Mesenchymal stem cell (in vitro differentiated cells and primary cell): ENCODE results near the gene MBNL3.
A peak's percentile ranks its signal among the peaks of the same experiment; 100 is the strongest.

ENCODE experiments used
- DNase-seq: peaks from one replicate; pipeline ENCODE4 v3.0.0-alpha.2; 2013
- H2AFZ ChIP-seq: one replicate; pipeline ENCODE4 v1.6.1; 2013; ENCODE audit warnings: low read depth, mild to moderate bottlenecking, control low read depth, inconsistent platforms, low read length, moderate library complexity
- H2AK5ac ChIP-seq: 2 replicates; pipeline ENCODE4 v1.6.1; 2013; ENCODE audit warnings: low read length, moderate library complexity, mild to moderate bottlenecking, inconsistent platforms; ENCODE audit not compliant: severe bottlenecking
- H2BK120ac ChIP-seq: one replicate; pipeline ENCODE4 v1.6.1; 2013; ENCODE audit warnings: low read depth, mild to moderate bottlenecking, inconsistent platforms, low read length, moderate library complexity
- H2BK12ac ChIP-seq, 2 experiments: one replicate each; pipeline ENCODE4 v1.6.1; 2013; ENCODE audit warnings: inconsistent platforms in 2 of 2, low read length in 2 of 2, mild to moderate bottlenecking in 2 of 2, moderate library complexity in 2 of 2, control low read depth in 1 of 2
- H2BK15ac ChIP-seq: one replicate; pipeline ENCODE4 v1.6.1; 2013; ENCODE audit warnings: mild to moderate bottlenecking, low read depth, inconsistent platforms; ENCODE audit not compliant: poor library complexity, severe bottlenecking
- H2BK5ac ChIP-seq: 2 replicates; pipeline ENCODE4 v1.6.1; 2013; ENCODE audit warnings: low read depth, mild to moderate bottlenecking, low read length, control low read depth, inconsistent platforms; ENCODE audit not compliant: poor library complexity, severe bottlenecking
- H3K14ac ChIP-seq, 2 experiments: one replicate each; pipeline ENCODE4 v1.6.1; 2013; ENCODE audit warnings: inconsistent platforms in 2 of 2, low read length in 2 of 2, control low read depth in 1 of 2, mild to moderate bottlenecking in 1 of 2, moderate library complexity in 1 of 2
- H3K18ac ChIP-seq, 2 experiments: one replicate each; pipeline ENCODE4 v1.6.1; 2013; ENCODE audit warnings: inconsistent platforms in 2 of 2, low read length in 2 of 2, control low read depth in 1 of 2, low read depth in 1 of 2, mild to moderate bottlenecking in 1 of 2
- H3K23ac ChIP-seq, 2 experiments: one replicate each; pipeline ENCODE4 v1.6.1; 2013; ENCODE audit warnings: inconsistent platforms in 2 of 2, low read length in 2 of 2, mild to moderate bottlenecking in 2 of 2, moderate library complexity in 2 of 2, control low read depth in 1 of 2
- H3K27ac ChIP-seq: 2 replicates; pipeline ENCODE4 v1.5.1; 2013; ENCODE audit warnings: mild to moderate bottlenecking, moderate library complexity, low read length, control low read depth, inconsistent platforms; ENCODE audit not compliant: poor library complexity, severe bottlenecking
- H3K27me3 ChIP-seq, 2 experiments: 2 replicates each; pipeline versions ENCODE4 v1.6.1 to v1.7.0; 2013; ENCODE audit warnings: low read length in 2 of 2, mild to moderate bottlenecking in 2 of 2, moderate library complexity in 2 of 2, control low read depth in 1 of 2, inconsistent platforms in 1 of 2; ENCODE audit not compliant: control insufficient read depth in 1 of 2, insufficient read depth in 1 of 2
- H3K36me3 ChIP-seq, 2 experiments: 2 replicates each; pipeline versions ENCODE4 v1.6.1 to v1.7.0; 2013; ENCODE audit warnings: low read length in 2 of 2, control low read depth in 1 of 2, inconsistent platforms in 1 of 2, low read depth in 1 of 2, mild to moderate bottlenecking in 1 of 2; ENCODE audit not compliant: insufficient read depth in 2 of 2, control insufficient read depth in 1 of 2
- H3K4ac ChIP-seq, 2 experiments: one replicate each; pipeline ENCODE4 v1.6.1; 2013; ENCODE audit warnings: inconsistent platforms in 2 of 2, low read length in 2 of 2, mild to moderate bottlenecking in 2 of 2, moderate library complexity in 2 of 2, control low read depth in 1 of 2, low read depth in 1 of 2
- H3K4me1 ChIP-seq: 2 replicates; pipeline ENCODE4 v1.6.1; 2013; ENCODE audit warnings: low read depth, low read length, control low read depth; ENCODE audit not compliant: control insufficient read depth, insufficient read depth
- H3K4me2 ChIP-seq: 2 replicates; pipeline ENCODE4 v1.6.1; 2013; ENCODE audit warnings: low read length, mild to moderate bottlenecking, inconsistent platforms; ENCODE audit not compliant: poor library complexity, severe bottlenecking
- H3K4me3 ChIP-seq, 2 experiments: 2 replicates each; pipeline versions ENCODE4 v1.5.1 to v1.7.0; 2013; ENCODE audit warnings: low read length in 2 of 2, mild to moderate bottlenecking in 2 of 2, control low read depth in 1 of 2, low read depth in 1 of 2; ENCODE audit not compliant: insufficient read depth in 1 of 2
- H3K79me1 ChIP-seq: replicated peaks from 2 replicates; pipeline ENCODE4 v1.6.1; 2013; ENCODE audit warnings: mild to moderate bottlenecking, control low read depth, low read length, inconsistent platforms; ENCODE audit not compliant: poor library complexity, severe bottlenecking
- H3K9ac ChIP-seq: 2 replicates; pipeline ENCODE4 v1.7.0; 2013; ENCODE audit warnings: mild to moderate bottlenecking, low read length, moderate library complexity
- H3K9me3 ChIP-seq: 2 replicates; pipeline ENCODE4 v1.7.0; 2013; ENCODE audit warnings: mild to moderate bottlenecking, low read length; ENCODE audit not compliant: control insufficient read depth
- H4K8ac ChIP-seq: one replicate; pipeline ENCODE4 v1.6.1; 2013; ENCODE audit warnings: inconsistent platforms, mild to moderate bottlenecking, low read length, moderate library complexity
- H4K91ac ChIP-seq: one replicate; pipeline ENCODE4 v1.6.1; 2013; ENCODE audit warnings: mild to moderate bottlenecking, low read length, inconsistent platforms
- WGBS: methylation state at CpG from one replicate; pipeline ENCODE4 v1.1.7; 2013; ENCODE audit warnings: mixed read lengths; 5-methylcytosine and 5-hydroxymethylcytosine counted together

The MBNL3 gene

DNA sequence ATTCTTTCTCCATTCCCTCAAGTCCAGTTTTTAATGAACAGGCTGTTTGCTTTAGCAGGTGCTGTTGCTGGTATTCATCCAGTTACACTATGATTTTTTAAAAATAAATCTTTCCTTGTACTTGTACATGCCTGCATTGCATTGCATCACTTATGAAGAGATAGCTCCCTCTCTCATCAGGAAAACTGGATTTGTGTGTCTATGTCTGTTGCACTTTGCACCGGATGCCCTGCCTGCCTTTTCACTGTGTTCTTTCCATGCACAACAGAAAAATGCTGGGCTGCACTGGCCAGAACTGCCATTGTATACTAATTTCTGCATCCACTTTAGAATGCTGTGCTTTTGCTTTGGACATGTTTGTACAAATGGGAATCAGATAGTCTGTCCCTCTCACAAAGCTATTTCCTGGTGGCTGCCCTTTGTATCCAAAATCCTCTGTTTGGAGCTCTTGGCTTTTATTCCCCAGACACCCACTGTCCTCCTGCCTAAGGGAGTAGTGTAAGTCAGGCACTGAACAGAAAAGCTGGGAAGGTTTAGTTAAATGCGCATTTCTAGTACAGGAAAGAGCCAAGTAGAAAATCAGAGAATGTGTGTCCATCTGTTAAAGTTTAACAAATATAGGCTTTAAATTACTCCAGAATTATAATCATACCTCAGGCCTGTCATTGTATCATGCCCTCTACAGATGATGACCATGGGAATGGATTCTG is 119.1 kb downstream of the MBNL3 start:
- Histone ChIP-seq H3K4me3 (no peak overlapping the region), H3K14ac (no peak overlapping the region), H3K4ac (no peak overlapping the region), H3K23ac (no peak overlapping the region), H3K4me2 (no peak overlapping the region), H2AK5ac (no peak overlapping the region), H3K36me3 (no peaks in the 10 kb centered on the region), H2AFZ (no peak overlapping the region), H2BK12ac (no peak overlapping the region), H3K27me3 (peaks cover 0 to 9% of the 10 kb centered on the region in 2 experiments), H4K91ac (no peak overlapping the region), H4K8ac (no peak overlapping the region), H3K27ac (no peak overlapping the region), H2BK5ac (no peak overlapping the region), H3K9ac (no peak overlapping the region), H3K9me3 (no peaks in the 10 kb centered on the region), H2BK120ac (no peak overlapping the region), H2BK15ac (no peak overlapping the region), H3K79me1 (no peaks in the 10 kb centered on the region), H3K4me1 (no peaks in the 10 kb centered on the region), H3K18ac (no peak overlapping the region)
- WGBS = 83% methylated on average over 1 of the region's 2 CpGs
- no peak for DNase-seq

DNA sequence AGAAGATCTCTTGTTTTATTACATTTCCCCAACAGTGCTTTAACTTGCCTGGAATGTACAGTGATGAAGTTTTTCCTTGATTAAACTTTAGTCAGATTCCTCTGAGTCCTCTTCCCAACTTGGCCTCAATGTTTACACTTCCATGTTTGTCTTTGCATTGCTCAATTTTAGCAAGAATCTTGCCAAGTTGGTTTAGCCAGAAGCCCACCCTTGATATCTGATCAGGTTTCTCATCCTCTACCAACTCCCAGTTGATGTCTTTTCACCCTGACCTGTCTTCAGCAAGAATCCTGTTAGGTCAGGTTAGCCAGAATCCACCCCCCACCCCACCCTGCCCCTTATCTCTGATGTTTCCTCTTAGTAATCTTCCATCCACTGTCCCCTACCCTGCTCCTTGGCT is 120.9 kb downstream of the MBNL3 start:
- Histone ChIP-seq H3K27ac (no peak overlapping the region), H3K36me3 (no peaks in the 10 kb centered on the region), H3K23ac (no peak overlapping the region), H3K79me1 (no peaks in the 10 kb centered on the region), H2BK12ac (no peak overlapping the region), H4K91ac (no peak overlapping the region), H3K4me2 (no peak overlapping the region), H2BK120ac (no peak overlapping the region), H3K9me3 (no peaks in the 10 kb centered on the region), H3K4me3 (no peak overlapping the region), H2BK5ac (no peak overlapping the region), H3K4me1 (no peaks in the 10 kb centered on the region), H2AK5ac (no peak overlapping the region), H2AFZ (no peak overlapping the region), H3K9ac (no peak overlapping the region), H3K4ac (no peak overlapping the region), H3K27me3 (peaks cover 0 to 9% of the 10 kb centered on the region in 2 experiments), H3K18ac (no peak overlapping the region), H4K8ac (no peak overlapping the region), H3K14ac (no peak overlapping the region), H2BK15ac (no peak overlapping the region)
- peak; percentile 9 for DNase-seq

DNA sequence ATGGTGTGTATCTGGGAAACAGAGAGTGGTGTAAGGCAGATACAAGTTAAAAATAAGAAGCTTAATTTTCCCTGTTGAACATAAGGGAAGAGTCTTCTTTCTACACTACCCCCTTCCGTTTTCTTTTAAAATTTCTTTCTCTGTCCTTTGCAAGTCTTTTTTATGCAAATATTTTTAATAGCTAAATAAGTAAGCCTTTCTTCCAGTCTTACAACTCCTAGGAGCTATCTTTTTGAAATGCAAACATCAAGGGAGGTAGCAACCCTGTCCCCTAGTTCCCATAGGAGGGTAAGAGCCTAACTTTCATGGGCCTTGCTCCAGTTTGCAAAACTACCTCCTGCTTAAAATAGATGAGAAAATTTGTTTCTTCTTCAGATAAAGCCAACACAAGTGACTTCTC is 121.5 kb downstream of the MBNL3 start:
- Histone ChIP-seq H3K27ac (no peak overlapping the region), H2BK5ac (no peak overlapping the region), H3K4me2 (no peak overlapping the region), H3K14ac (no peak overlapping the region), H2AK5ac (no peak overlapping the region), H4K8ac (no peak overlapping the region), H4K91ac (no peak overlapping the region), H3K4ac (no peak overlapping the region), H3K18ac (no peak overlapping the region), H2BK12ac (no peak overlapping the region), H3K36me3 (no peaks in the 10 kb centered on the region), H2AFZ (no peak overlapping the region), H3K79me1 (no peaks in the 10 kb centered on the region), H3K27me3 (peaks cover 0 to 11% of the 10 kb centered on the region in 2 experiments), H3K9ac (no peak overlapping the region), H3K23ac (no peak overlapping the region), H3K4me1 (no peaks in the 10 kb centered on the region), H3K4me3 (no peak overlapping the region), H2BK120ac (no peak overlapping the region), H3K9me3 (no peaks in the 10 kb centered on the region), H2BK15ac (no peak overlapping the region)
- WGBS = no CpG with 5 or more reads among the region's 1 CpG
- DNase-seq = no peak

DNA sequence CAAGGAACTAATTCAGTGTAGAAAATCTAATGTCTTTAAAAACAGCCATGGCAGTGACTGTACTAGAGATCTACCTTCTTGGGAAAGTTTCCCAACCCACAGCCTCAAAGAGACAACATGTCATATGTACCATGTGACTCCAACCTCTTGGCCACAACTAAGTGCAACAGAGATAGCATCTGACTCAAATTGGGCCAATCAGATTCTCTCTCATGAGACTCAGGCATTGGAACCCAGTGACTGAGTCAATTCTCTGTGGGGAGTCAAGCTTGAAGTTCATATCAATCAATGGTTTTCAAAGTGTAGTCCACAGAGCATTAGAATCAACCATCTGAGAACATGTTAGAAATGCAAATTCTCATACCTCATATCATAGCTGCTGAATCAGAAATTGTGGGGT is 123.3 kb downstream of the MBNL3 start:
- H3K14ac ChIP-seq = no peak overlapping the region
- no peak overlapping the region for H3K4me2 ChIP-seq
- H3K27ac ChIP-seq = no peak overlapping the region
- no peak overlapping the region for H3K4me3 ChIP-seq
- no peaks in the 10 kb centered on the region for H3K79me1 ChIP-seq
- H4K91ac ChIP-seq = no peak overlapping the region
- H3K9me3 ChIP-seq = no peaks in the 10 kb centered on the region
- H3K4ac ChIP-seq = no peak overlapping the region
- H2BK12ac ChIP-seq = no peak overlapping the region
- H3K4me1 ChIP-seq = no peaks in the 10 kb centered on the region
- no peak overlapping the region for H3K9ac ChIP-seq
- no peak overlapping the region for H2BK15ac ChIP-seq
- no peak overlapping the region for H3K23ac ChIP-seq
- no peak overlapping the region for H3K18ac ChIP-seq
- peaks cover 0 to 5% of the 10 kb centered on the region in 2 experiments for H3K27me3 ChIP-seq
- DNase-seq = no peak
- H4K8ac ChIP-seq = no peak overlapping the region
- no peak overlapping the region for H2BK5ac ChIP-seq
- H3K36me3 ChIP-seq = no peaks in the 10 kb centered on the region
- H2BK120ac ChIP-seq = no peak overlapping the region
- no peak overlapping the region for H2AFZ ChIP-seq
- H2AK5ac ChIP-seq = no peak overlapping the region
